ENCODE measurements around the gene TRIO.

DNA sequence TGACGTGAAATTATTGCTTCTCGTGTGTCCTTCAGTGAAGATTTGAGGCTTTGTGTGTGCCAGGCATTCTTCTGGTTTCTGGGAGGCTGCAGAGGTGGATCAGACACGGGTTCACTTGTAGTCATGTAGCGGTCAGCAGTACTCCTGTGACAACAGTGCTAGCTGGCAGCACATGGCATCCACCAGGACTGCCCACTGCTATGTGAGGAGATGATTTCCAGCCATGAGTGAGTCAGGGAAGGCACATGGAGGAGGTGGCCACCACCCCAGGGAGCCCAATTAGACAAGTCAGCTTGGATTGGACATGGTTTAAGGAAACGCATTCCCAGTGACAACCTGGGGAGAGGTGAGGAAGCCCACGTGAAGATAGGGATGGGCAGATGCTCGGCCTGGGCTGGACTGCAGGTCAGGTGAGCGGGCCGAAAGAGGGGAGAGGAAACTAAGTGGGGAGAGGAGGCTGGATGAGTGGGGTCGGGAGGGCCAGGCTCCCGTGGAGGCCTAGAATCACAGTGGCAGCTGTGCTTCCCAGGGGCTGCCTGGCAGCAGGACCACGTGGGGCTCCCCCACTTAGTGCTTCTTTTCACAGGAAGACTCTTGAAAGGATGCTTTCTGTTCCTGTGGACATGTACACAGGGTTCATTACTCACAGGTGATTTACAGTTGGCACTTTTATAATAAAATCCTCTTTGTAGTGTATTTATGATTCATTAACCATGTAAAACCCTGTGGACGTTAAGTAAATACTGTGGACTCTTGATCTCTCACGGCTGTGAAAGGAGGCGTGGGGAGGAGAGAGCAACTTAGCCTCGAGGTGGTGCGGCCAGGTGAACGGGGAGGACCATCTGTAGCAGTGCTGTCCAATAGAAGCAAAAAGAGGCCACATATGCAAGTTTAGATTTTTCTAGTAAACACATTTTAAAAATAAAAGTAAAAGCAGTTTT, 358.5 kb downstream of the TRIO start:
- TF ChIP-seq POLR2AphosphoS5 (IDR thresholded peaks at IDR 0.05; ENCODE audit: borderline replicate concordance, low read depth, low read length) (no peak), EZH2 (IDR thresholded peaks at IDR 0.05) (no peak)
